H9 (cell line): Measurements from ENCODE around the gene KRT74. TPM values are rescaled to one million over a fixed set of nuclear protein-coding genes. Genes with fewer than 3 reads are reported as not detected.

Experiments
- DNase-seq: peaks from one replicate; pipeline ENCODE4 v3.0.0-alpha.2; 2017
- H2AFZ ChIP-seq: one replicate; pipeline ENCODE4 v1.6.1; 2013; ENCODE audit warnings: mild to moderate bottlenecking, low read length, control low read depth, moderate library complexity
- H2AK5ac ChIP-seq: 2 replicates; pipeline ENCODE4 v1.6.1; 2013; ENCODE audit warnings: low read length, control low read depth, mixed read lengths; ENCODE audit not compliant: insufficient read length
- H2BK120ac ChIP-seq: one replicate; pipeline ENCODE4 v1.6.1; 2013; ENCODE audit warnings: low read depth, mild to moderate bottlenecking, low read length, control low read depth, inconsistent platforms; ENCODE audit not compliant: poor library complexity, severe bottlenecking
- H2BK12ac ChIP-seq: 2 replicates; pipeline ENCODE4 v1.6.1; 2013; ENCODE audit warnings: low read length, control low read depth, mixed read lengths, low read depth; ENCODE audit not compliant: insufficient read length
- H2BK15ac ChIP-seq: 2 replicates; pipeline ENCODE4 v1.6.1; 2013; ENCODE audit warnings: low read depth, low read length, control low read depth
- H2BK20ac ChIP-seq: one replicate; pipeline ENCODE4 v1.6.1; 2013; ENCODE audit warnings: low read depth, mild to moderate bottlenecking, low read length, control low read depth, inconsistent platforms; ENCODE audit not compliant: poor library complexity, severe bottlenecking
- H2BK5ac ChIP-seq: 2 replicates; pipeline ENCODE4 v1.6.1; 2013; ENCODE audit warnings: low read length, control low read depth, mixed read lengths; ENCODE audit not compliant: insufficient read length
- H3K14ac ChIP-seq: 2 replicates; pipeline ENCODE4 v1.6.1; 2013; ENCODE audit warnings: low read length, control low read depth; ENCODE audit not compliant: insufficient read depth
- H3K18ac ChIP-seq: 2 replicates; pipeline ENCODE4 v1.6.1; 2013; ENCODE audit warnings: low read depth, mild to moderate bottlenecking, mixed read lengths, low read length, control low read depth; ENCODE audit not compliant: insufficient read length
- H3K23ac ChIP-seq: 2 replicates; pipeline ENCODE4 v1.6.1; 2013; ENCODE audit warnings: low read length, control low read depth, mixed read lengths, low read depth; ENCODE audit not compliant: insufficient read length
- H3K23me2 ChIP-seq: 2 replicates; pipeline ENCODE4 v1.6.1; 2013; ENCODE audit warnings: low read depth, mild to moderate bottlenecking, mixed read lengths, low read length, control low read depth; ENCODE audit not compliant: insufficient read length, poor library complexity, severe bottlenecking
- H3K27ac ChIP-seq: 2 replicates; pipeline ENCODE4 v1.5.1; 2013; ENCODE audit warnings: low read length, control low read depth, mixed read lengths, low read depth; ENCODE audit not compliant: insufficient read length
- H3K27me3 ChIP-seq: 2 replicates; pipeline ENCODE4 v1.6.1; 2013; ENCODE audit warnings: low read length, control low read depth, inconsistent platforms; ENCODE audit not compliant: insufficient read depth
- H3K4ac ChIP-seq: 2 replicates; pipeline ENCODE4 v1.6.1; 2013; ENCODE audit warnings: low read depth, mild to moderate bottlenecking, control low read depth, inconsistent platforms, low read length, moderate library complexity
- H3K4me1 ChIP-seq: 2 replicates; pipeline ENCODE4 v1.6.1; 2013; ENCODE audit warnings: low read length, control low read depth, inconsistent platforms; ENCODE audit not compliant: insufficient read depth
- H3K4me2 ChIP-seq: 2 replicates; pipeline ENCODE4 v1.6.1; 2013; ENCODE audit warnings: low read length, control low read depth, mixed read lengths; ENCODE audit not compliant: insufficient read length, insufficient read depth
- H3K56ac ChIP-seq: 2 replicates; pipeline ENCODE4 v1.6.1; 2013; ENCODE audit warnings: low read depth, mild to moderate bottlenecking, mixed read lengths, low read length, control low read depth; ENCODE audit not compliant: insufficient read length
- H3K79me1 ChIP-seq: 2 replicates; pipeline ENCODE4 v1.6.1; 2013; ENCODE audit warnings: low read depth, mild to moderate bottlenecking, moderate library complexity, low read length, control low read depth, inconsistent platforms; ENCODE audit not compliant: insufficient read depth, poor library complexity, severe bottlenecking
- H3K79me2 ChIP-seq: 2 replicates; pipeline ENCODE4 v1.6.1; 2013; ENCODE audit warnings: low read length, control low read depth, inconsistent platforms; ENCODE audit not compliant: insufficient read depth
- H3K9ac ChIP-seq: 2 replicates; pipeline ENCODE4 v1.6.1; 2013; ENCODE audit warnings: low read length, control low read depth, mixed read lengths; ENCODE audit not compliant: insufficient read length; ENCODE audit errors: extremely low read depth
- H3K9me3 ChIP-seq: one replicate; pipeline ENCODE4 v1.6.1; 2013; ENCODE audit warnings: low read depth, low read length, inconsistent platforms; ENCODE audit not compliant: control insufficient read depth
- H3T11ph ChIP-seq: one replicate; pipeline ENCODE4 v1.6.1; 2013; ENCODE audit warnings: mild to moderate bottlenecking, low read length, control low read depth, inconsistent platforms
- H4K20me1 ChIP-seq: one replicate; pipeline ENCODE4 v1.6.1; 2013; ENCODE audit not compliant: control insufficient read depth, insufficient read length, insufficient read depth
- H4K5ac ChIP-seq: 2 replicates; pipeline ENCODE4 v1.6.1; 2013; ENCODE audit warnings: low read depth, mild to moderate bottlenecking, mixed read lengths, low read length, control low read depth; ENCODE audit not compliant: insufficient read length
- H4K8ac ChIP-seq: replicated peaks from 2 replicates; pipeline ENCODE4 v1.6.1; 2013; ENCODE audit warnings: low read length, control low read depth, mixed read lengths, low read depth; ENCODE audit not compliant: insufficient read length
- H4K91ac ChIP-seq: 2 replicates; pipeline ENCODE4 v1.6.1; 2013; ENCODE audit warnings: low read depth, mild to moderate bottlenecking, moderate library complexity, mixed read lengths, low read length, control low read depth; ENCODE audit not compliant: insufficient read length
- H3K27ac Mint-ChIP-seq, 3 experiments: 2 replicates in 2 of 3; 3 replicates in 1 of 3; pipeline ENCODE4 v1.8.0; 2020 to 2021; ENCODE audit warnings: mixed read lengths in 3 of 3, mild to moderate bottlenecking in 1 of 3, moderate library complexity in 1 of 3
- H3K27me3 Mint-ChIP-seq: 2 replicates; pipeline ENCODE4 v1.8.0; 2021; ENCODE audit warnings: low read depth, mild to moderate bottlenecking, moderate library complexity, mixed read lengths
- H3K36me3 Mint-ChIP-seq, 3 experiments: 2 replicates in 2 of 3; 3 replicates in 1 of 3; pipeline ENCODE4 v1.8.0; 2020 to 2021; ENCODE audit warnings: low read depth in 3 of 3, mixed read lengths in 3 of 3; ENCODE audit not compliant: insufficient read depth in 1 of 3
- H3K4me1 Mint-ChIP-seq, 2 experiments: 2 replicates each; pipeline ENCODE4 v1.8.0; 2020; ENCODE audit warnings: mixed read lengths in 2 of 2
- H3K4me3 Mint-ChIP-seq, 2 experiments: 2 replicates in 1 of 2; 3 replicates in 1 of 2; pipeline ENCODE4 v1.8.0; 2020 to 2021; ENCODE audit warnings: mild to moderate bottlenecking in 2 of 2, mixed read lengths in 2 of 2, moderate library complexity in 1 of 2
- H3K9me3 Mint-ChIP-seq, 2 experiments: 2 replicates in 1 of 2; 3 replicates in 1 of 2; pipeline ENCODE4 v1.8.0; 2020; ENCODE audit warnings: mild to moderate bottlenecking in 2 of 2, mixed read lengths in 2 of 2, moderate library complexity in 1 of 2
- CTCF ChIP-seq: fragments of 200-600 bp; sonication (generic); conservative IDR thresholded peaks from 3 replicates; pipeline ENCODE4 v1.8.0; 2021; ENCODE audit warnings: antibody characterized with exemption, mild to moderate bottlenecking
- WGBS: extraction: QIAGEN DNeasy Blood & Tissue Kit; methylation state at CpG from one replicate; pipeline ENCODE4 v1.1.7; 2013; ENCODE audit warnings: missing lambda C conversion rate, low lambda C conversion rate, mixed read lengths; ENCODE audit not compliant: insufficient read length; ENCODE audit errors: extremely low coverage; 5-methylcytosine and 5-hydroxymethylcytosine counted together
- total RNA-seq: library from RNA; stranded (reverse); gene quantifications from 2 replicates; pipeline ENCODE4 v1.2.1, GENCODE V29; 2021

KRT74 gene
- total RNA-seq, 1 experiment from 2014 or later = not detected

- no peak overlapping the region for H3K27ac ChIP-seq
- H3K27me3 Mint-ChIP-seq = peaks cover 27% of the 10 kb centered on the region
- no peak overlapping the region for H3K27ac Mint-ChIP-seq
- H2BK20ac ChIP-seq = no peak overlapping the region
- H3K18ac ChIP-seq = no peak overlapping the region
- no peak overlapping the region for H3K4ac ChIP-seq
- no peaks in the 10 kb centered on the region for H3K23me2 ChIP-seq
- WGBS = no CpG with 5 or more reads among the region's 8 CpGs
- no peak for TF ChIP-seq CTCF
- H3K4me2 ChIP-seq = no peak overlapping the region
- no peak for DNase-seq
- H3K9me3 Mint-ChIP-seq = no peaks in the 10 kb centered on the region
- no peak overlapping the region for H3K9ac ChIP-seq
- H3K4me1 Mint-ChIP-seq = no peaks in the 10 kb centered on the region
- no peak overlapping the region for H3T11ph ChIP-seq
- H3K27me3 ChIP-seq = no peaks in the 10 kb centered on the region
- H3K79me2 ChIP-seq = no peaks in the 10 kb centered on the region
- H3K9me3 ChIP-seq = no peaks in the 10 kb centered on the region
- no peak overlapping the region for H3K56ac ChIP-seq
- H4K5ac ChIP-seq = no peak overlapping the region
- no peak overlapping the region for H3K23ac ChIP-seq
- no peak overlapping the region for H2AK5ac ChIP-seq
- H3K4me1 ChIP-seq = no peaks in the 10 kb centered on the region
- H4K91ac ChIP-seq = no peak overlapping the region
- no peak overlapping the region for H3K4me3 Mint-ChIP-seq
- no peaks in the 10 kb centered on the region for H3K36me3 Mint-ChIP-seq
- no peak overlapping the region for H4K8ac ChIP-seq
- H3K79me1 ChIP-seq = no peaks in the 10 kb centered on the region
- H2AFZ ChIP-seq = no peak overlapping the region
- H2BK15ac ChIP-seq = no peak overlapping the region
- H2BK5ac ChIP-seq = no peak overlapping the region
- H2BK12ac ChIP-seq = no peak overlapping the region
- no peak overlapping the region for H3K14ac ChIP-seq
- no peaks in the 10 kb centered on the region for H4K20me1 ChIP-seq
- no peak overlapping the region for H2BK120ac ChIP-seq
Observed at GRCh38 chr12:52566847-52567291, 6.8 kb downstream of the KRT74 start.
